Germinal center (tissue), 1 donor: ENCODE measurements around the gene TFIP11.

Experiments
- DNase-seq: peaks from one replicate; pipeline ENCODE4 v3.0.0; 2012; ENCODE audit warnings: mixed read lengths, low spot score

Gene TFIP11

DNA sequence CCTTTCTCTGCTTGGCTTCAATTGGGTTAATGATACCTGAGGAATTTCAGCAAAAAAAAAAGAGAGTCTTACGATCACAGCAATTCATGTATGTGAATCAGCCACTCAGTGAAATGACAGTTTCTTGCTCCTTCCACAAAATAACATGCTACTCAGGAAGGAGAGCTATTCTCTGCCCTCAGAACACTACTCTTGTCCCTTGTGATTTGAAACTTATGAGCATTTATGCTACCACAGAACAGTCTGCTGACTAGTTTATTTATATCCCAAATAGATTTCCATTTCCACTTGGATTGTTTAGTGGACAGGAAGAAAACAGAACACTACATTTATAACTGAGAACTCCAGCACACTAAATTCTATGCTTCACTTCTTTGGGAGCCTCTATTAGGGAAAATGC lies 8.5 kb downstream of the TFIP11 start:
- no peak for DNase-seq

DNA sequence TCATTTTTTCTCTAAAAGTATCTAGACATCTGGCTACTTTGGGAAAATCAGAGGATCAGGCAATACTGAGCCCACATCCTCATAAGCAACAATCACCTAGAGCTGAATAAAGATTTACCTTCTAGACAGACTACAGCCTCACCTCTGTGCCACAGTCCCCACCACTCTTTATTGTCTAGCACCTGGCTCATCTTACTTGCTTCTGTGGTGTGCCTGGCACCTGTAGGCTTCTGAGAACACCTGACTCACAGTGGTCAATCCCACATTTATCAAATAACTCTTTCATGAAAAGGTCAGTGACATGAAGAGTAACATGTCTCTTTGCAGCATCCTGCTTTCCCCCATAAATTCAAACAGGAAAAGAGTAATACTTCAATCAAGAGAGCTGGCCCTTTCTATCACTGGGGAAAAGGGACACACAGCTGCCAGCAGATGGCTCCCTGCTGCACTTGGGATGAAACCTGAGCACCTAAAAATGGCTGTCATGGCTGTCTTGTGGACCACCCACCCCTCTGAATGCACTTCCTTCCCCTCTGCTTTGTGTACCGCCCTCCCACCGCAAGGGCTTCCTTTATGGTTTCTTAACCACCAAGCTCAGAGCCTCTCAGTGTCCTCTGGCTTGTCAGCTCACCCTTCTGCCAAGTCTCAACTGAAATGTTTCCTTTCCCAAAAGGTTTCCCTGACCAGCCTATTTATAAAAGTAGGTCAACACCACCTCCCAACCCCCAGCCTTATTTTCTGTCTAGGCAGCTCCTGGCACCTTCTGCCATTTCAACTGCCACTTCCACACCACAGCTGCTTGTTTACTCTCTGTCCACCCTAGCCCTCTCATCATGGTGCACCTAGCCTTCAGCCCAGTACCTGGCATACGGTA lies 9.3 kb downstream of the TFIP11 start:
- DNase-seq: peak; percentile 79

DNA sequence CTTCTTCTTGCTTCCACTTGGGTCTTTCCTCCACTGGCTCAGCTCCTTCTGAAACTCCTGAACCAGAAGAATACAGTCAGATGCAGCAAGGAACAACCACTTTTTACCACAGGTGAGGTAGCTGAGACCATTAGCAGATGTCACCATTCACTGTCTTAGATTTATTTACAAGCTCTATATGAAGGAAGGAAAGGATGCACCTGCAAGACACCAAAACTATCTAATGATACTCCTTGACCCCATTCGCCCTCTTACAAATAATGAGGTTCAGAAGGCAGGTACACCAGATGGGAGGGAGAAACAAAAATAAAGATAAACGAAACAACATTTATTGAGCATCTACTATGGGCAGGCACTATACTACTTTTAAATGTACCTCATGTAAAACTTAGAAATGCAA lies 10.3 kb downstream of the TFIP11 start:
- DNase-seq: no peak

DNA sequence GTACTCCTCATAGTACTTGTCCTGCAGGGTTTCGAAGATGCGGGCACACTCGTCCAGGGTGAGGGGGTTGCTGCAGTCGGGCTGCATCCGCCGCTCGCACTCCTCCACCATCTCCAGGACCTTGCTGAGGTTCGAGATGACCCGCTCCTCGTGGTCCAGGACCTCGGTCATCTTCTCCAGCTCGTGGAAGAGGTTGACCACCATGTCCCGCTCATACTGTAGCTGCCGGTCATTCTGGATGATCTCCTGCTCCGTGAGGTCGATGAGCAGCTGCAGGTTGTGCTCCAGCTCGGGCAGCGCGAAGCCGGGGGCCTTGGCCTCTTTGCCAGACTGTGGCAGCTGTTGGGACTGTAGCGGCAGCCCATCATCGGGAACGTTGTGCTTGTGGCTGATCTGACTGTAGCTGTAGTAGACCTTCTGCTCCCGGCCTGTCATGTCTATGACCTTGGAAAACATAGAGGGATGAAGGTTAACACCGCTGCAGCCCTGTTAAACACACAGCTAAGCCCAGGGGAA lies 13.0 kb downstream of the TFIP11 start:
- no peak for DNase-seq

DNA sequence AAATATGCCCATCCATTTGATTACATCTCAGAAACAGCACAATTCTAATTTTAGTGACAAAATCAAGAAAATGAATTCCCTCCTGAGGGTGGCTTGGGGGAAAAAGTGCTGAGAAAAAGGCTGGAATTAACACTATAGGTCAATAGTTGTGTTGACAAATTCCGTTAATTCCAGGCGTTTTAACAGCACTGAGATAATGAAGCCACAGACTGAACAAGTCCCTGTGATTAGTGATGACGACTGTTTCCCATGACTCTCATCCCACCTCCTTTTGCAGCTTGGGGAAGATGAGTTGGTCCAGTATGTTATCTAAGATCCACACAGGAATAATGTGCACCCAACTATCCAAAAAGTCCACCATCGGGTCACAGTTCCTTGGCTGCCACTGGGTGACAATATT lies 15.8 kb downstream of the TFIP11 start:
- DNase-seq: no peak

DNA sequence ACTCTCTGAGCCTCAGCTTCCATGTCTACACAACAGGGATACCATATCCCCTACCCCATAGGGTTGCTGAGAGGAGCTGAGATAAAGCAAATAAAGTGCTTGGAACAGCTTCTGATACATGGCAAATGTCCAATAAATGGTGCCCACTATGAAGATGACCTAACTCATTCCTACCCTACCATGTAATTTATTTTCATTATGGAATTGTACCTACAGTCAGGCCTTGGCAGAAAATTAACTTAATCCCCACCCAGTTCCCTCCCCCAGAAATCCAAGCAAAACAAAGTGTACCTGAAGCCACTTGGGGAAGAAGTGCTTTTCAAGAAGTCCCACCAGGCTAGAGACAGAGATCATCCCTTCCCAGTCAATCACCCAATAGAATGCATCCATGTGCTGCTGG lies 17.8 kb downstream of the TFIP11 start:
- no peak for DNase-seq

DNA sequence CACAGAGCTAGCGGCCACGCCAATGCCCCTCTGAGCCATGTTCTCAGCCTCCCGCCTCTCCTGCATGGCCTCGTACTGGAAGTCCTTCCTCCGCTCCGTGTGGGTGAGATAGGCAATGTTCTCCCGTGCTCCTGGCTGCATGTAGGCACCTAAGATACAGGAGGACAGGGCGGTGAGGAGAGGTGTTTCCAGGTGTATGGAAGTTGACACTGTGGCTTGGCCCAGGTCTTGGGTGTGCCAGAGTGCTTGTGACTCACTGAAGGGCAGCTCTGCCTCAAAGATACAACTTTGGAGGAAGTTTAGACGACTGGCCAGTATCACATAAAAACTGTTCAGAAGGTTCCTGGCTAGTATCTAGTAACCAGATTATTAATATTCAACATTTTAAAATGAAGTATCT lies 20.1 kb downstream of the TFIP11 start:
- DNase-seq: no peak

DNA sequence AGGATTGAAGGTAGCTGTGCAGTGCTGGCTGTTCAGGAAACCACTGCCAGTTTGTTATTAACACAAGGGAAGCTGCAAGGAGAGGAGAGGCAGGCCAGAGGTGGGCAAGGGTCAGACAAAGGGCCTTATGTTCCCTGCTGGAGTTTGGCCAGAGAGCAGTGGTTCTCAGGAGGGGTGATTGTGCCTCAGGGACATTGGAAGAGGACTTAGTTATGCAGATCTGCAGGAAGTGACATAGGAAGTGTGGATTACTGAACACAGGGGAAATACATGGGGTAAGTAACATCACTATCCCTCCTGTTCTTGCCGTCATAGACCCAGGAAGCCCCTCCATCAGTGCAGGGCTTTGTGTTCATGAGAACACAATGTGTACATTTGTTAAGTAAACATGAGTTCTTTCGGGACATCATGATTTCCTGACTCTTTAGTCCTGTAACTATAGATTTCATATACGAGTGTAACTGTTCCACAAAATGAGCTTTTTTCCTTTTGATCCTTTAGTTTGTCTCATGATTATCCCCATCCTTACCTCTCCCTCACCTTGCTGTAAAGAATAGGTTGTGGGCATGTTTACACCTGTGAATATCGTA lies 22.7 kb downstream of the TFIP11 start:
- DNase-seq: no peak

DNA sequence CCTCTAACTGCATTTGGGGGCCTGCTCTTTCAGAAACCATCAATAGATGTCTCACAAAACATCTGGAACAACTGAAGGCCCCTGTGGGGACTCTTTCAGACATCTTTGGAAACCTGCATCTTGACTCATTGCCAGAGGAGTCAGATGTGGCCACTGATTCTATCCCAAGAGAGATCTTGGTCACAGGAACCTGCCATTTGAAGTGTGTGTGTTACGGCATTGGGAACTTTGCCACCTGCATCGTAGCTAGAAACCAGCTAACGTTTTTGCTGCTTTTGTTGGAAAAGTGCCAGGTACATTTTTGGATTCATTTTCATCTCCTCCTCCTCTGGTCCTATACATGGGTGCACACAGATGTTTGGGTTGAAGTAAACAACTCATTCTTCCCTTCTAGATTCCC lies 24.3 kb downstream of the TFIP11 start:
- DNase-seq: no peak

DNA sequence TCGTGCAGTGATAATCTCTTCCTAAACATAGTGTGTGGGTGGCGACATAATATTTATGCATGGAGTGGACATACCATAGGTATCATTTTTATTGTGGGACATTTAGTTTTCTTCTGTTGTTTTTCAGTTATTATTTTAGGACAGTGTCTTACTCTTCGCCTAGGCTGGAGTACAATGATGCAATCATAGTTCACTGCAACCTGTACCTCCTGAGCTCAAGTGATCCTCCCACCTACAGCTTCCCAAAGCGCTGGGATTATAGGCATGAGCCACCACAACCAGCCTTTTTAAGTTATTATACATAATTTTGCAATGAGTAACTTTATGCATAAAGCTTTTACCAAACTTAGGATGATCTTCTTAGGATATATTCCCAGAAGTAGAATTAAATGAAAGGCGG lies 25.9 kb downstream of the TFIP11 start:
- no peak for DNase-seq

DNA sequence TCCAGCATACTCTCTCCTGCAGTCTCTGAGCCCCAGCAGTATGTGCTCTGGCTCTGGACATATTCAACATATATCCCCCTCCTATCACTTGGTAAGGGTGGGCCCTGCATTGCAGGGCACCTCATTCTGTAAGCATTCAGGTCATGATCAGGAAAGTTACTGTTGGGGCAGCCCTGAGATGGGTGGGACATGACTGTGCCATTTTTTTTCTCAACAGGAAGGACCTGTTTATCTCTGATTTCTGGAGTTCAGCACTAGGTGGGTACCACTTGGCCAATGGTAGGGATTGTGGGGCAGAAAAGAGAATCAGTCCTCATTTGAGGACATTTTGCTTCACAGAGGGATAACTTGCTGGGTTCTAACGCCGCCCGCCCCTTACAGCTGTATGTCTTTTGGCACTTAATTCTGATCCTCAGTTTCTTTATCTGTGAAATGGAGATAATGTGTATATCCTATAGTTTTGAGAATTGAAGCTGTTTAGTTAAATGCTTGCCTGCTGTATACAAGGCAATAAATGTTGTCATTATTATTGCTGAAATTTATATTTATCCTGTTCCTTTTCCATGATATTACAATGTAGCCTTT lies 26.4 kb downstream of the TFIP11 start:
- no peak for DNase-seq

DNA sequence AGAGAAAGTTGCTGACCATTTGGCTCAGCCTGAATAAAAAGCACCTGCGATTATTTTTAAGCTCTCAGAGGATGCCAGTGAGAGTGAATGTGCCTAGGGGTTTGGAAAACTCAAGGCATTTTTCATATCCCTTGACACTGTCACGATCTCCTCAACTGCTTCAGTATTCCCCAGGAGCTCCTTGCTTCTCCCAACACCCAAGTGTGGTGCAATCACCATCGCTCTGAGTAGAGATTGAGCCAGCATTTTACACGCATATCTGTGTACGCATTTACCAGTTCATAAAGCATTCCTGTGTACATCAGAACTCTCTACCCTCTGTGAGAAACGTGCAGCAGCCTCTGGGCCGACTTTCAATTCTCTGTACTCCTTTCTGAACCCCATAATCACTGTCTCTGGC lies 27.3 kb downstream of the TFIP11 start:
- DNase-seq: no peak

DNA sequence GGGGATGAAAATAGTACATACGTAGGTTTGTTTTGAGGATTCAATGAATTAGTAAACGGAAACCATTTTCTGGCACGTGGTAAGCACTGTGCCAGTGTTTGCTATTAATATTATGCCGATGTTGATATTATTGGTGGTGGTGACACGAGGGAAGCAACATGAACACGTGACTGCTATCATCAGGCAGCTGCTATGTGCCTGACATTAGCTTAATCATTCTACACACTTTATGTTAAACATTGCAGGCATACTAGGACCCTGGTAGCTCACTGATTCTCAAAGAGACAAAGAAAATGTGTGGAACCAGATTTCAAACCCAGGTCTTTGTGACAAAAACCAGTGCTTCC lies 27.9 kb downstream of the TFIP11 start:
- no peak for DNase-seq

DNA sequence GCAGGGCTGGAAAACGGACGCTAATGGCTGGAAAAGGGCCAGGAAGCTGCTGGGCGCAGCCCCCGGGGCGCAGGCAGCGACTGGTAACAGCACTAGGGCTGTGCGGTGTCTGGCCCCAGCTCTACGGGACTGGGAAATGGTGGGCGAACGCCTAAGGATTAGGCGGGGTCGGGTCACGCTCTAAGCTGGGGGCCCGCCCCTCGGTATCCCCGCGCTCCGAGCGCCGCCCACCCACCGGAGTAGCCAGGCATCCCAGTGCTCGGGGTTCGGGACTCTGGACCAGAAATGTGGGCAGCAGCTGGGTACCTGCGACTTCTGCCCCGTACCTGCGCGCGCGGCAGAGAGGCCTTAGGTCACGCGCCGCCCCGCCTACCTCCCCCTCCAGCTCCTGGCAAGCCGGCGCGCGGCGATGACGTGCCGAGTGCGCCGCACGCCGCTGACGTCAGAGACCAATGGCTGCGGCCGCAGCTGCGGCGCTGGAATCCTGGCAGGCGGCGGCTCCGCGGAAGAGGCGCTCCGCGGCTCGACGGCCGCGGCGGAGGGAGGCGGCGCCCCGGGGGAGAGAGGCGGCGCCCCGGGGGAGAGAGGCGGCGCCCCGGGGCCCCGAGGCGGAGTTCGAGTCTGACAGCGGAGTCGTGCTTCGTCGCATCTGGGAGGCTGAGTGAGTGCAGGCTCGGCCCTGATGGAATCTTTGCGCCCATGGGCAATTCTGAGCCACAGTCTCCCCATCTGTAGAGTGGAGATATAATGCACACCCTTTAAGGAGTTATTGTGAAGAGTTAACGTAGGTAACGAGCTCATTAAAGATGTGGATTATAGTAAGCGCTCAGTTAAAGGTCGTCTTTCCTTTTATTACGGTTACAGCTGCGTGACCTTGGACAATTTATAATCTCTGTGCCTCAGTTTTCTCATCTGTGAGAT lies 28.6 kb downstream of the TFIP11 start, which contains the start of the genes HPS4 and SRRD:
HPS4 (minus strand) TSS at position 345 of the 921 bp plus-strand sequence. CDS start 2,021 bp downstream, outside the sequence.
SRRD (plus strand) TSS at position 439 of the 921 bp plus-strand sequence; CDS start at position 453, 14 bp downstream.
- peak; percentile 94 for DNase-seq

DNA sequence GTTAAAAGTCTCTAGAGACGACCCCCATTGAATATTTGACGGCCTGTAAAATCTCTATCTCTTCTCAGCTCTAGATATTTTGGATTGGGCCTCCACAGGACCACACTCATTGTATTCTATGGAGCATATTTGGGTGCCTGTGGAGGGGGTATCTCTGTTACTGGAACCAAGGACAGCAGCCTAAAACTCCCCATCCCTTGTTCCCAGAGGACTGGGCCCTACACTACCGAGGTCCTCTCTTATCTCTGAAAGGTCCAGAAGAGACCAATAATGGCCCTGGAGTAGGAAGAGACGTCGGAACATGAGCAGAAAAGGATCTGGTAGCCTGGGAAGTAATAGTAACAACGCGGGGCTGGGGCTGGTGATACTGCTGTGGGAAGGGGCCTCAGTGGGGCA lies 29.2 kb downstream of the TFIP11 start:
- DNase-seq: no peak

DNA sequence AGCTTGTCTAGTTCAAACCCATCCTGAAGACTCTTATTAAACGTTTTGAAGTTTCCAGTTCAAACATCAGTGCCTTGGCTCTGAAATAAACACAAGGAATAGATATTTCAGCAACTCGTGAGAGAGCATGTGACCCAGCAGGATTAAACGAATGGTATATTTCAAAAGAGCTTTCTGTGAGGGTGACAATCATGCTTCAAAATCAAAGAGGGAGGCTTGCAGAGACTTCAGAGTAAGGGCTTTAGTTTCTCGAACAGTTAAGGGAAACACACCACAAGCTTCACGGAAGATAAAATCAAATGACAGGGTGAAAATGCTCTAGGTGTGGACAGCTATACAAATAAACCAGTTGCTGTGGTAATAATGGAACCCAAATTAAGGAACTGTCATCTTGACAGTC lies 30.1 kb downstream of the TFIP11 start:
- DNase-seq: no peak

DNA sequence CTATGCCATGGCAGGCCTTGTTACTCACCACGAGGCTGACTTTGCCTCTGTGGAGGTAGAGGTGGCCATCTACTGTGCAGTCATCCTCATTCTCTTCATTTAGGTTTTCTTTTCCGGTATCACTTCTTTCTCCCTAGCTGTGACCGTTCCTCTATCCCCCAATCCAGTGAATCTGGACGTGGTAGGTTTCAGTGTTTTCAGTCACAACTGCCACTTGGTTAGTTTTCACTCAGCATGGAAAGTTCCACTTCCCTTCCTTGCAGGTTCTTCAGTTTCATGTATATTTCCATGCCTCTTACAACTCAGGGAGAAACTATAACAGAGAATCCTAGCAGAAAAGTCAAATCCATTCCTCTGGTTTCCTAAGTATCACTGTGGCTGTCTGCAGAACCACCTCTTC lies 30.6 kb downstream of the TFIP11 start:
- DNase-seq: no peak

DNA sequence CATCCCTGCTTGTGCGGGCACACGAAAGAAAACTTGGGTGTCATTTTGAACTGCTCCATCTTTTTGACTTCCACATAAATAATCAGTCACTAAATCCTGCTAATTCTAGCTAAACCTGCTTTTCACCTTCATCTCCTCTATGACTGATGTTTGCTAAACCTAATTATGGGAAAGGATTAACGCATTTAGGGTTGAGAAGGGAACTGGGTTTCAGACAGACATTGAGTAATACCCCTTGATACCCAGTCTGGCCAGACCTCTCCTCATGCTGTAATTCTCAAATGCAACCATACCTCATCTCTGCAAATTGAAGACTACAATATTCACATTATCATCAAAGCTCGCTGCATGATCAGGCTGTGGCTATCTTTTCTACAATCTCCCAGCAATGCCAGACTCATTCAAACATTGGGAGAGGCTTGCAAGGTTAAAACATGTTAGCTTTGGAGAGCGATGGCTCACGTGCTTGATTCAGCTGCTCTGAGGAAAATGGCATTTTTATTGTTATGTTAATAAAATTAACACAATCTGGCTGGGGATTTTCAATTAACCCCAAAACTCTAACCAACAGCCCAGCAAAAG lies 31.1 kb downstream of the TFIP11 start:
- DNase-seq: no peak

DNA sequence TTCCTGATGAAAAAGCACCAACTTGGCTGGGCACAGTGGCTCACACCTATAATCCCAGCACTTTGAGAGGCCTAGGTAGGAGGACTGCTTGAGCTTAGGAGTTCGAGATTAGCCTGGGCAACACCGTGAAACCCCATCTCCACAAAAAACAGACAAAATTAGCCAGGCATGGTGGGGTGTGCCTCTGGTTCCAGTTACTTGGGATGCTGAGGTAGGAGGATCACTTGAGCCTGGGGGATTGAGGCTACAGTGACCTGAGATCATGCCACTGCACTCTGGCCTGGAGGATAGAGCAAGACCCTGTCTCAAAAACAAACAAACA lies 31.7 kb downstream of the TFIP11 start:
- DNase-seq: no peak

DNA sequence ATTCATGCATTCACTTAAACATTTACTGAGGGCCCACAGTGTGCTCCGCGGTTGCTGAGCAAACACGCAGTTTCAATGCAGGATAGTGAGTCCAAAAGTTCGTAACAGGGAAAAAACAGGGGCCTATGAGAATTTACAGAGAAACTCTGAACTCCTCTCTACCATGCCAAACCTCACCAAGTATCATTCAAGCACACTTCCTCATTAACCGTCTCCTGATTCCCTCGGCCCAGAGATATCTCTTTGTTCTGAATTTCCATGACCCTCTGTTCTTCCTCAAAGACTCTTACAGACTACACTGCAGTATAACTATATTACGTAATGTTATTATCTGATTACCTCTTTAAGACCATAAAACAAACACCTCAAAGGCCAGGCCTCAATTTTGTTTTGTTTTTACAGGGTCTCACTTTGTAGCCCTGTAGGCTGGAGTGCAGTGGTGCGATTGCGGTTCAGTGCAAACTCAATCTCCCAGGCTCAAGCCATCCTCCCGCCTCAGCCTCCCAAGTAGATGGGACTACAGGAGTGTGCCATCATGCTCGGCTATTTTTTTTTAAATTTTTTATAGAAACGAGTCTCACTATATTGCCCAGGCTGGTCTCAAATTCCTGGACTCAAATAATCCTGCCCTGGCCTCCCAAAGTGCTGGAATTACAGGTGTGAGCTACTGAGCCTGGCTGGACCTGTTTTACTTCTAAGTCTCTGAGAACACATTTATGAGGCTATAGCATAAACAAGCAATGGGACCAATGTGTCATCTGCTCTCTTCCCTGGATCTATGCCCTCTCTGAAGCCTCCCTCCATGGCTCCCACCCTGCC lies 32.3 kb downstream of the TFIP11 start:
- peak; percentile 36 for DNase-seq
